Activated CD4-positive, alpha-beta memory T cell treated with anti-CD3 and anti-CD28 coated beads for 36 hours (primary cell): ENCODE measurements around the gene BCL7A. TPM values are rescaled to one million over a fixed set of nuclear protein-coding genes. Genes with fewer than 3 reads are reported as not detected.
A peak's percentile ranks its signal among the peaks of the same experiment; 100 is the strongest.

ENCODE experiments used
- CTCF ChIA-PET: fragments of 350-600 bp; sonication (Branson Sonifier 250); formaldehyde crosslinking; loops from one replicate; lab custom pipeline; 2021; ENCODE audit warnings: antibody characterized with exemption, inconsistent platforms; lab: Charles Lee
- POLR2A ChIA-PET: fragments of 350-600 bp; sonication (Branson Sonifier 250); formaldehyde crosslinking; loops from one replicate; lab custom pipeline; 2021; ENCODE audit warnings: antibody characterized with exemption; lab: Charles Lee
- DNase-seq: peaks from one replicate; pipeline ENCODE4 v3.0.0-alpha.2; 2020
- H3K27ac Mint-ChIP-seq: one replicate; pipeline ENCODE4 v1.8.0; 2021; ENCODE audit warnings: mixed read lengths
- H3K27me3 Mint-ChIP-seq: one replicate; pipeline ENCODE4 v1.8.0; 2021; ENCODE audit warnings: mixed read lengths
- H3K36me3 Mint-ChIP-seq: one replicate; pipeline ENCODE4 v1.8.0; 2021; ENCODE audit warnings: mixed read lengths
- H3K4me1 Mint-ChIP-seq: one replicate; pipeline ENCODE4 v1.8.0; 2021; ENCODE audit warnings: low read depth, mixed read lengths
- H3K4me3 Mint-ChIP-seq: one replicate; pipeline ENCODE4 v1.8.0; 2021; ENCODE audit warnings: mild to moderate bottlenecking, mixed read lengths
- H3K9me3 Mint-ChIP-seq: one replicate; pipeline ENCODE4 v1.8.0; 2021; ENCODE audit warnings: mixed read lengths
- intact Hi-C: fragments of 100-400 bp; cut with micrococcal nuclease; formaldehyde crosslinking; loops from one replicate; pipeline ENCODE4 v1.15.1; 2023
- total RNA-seq, 2 experiments: library from RNA; stranded (reverse); gene quantifications; one replicate each; pipeline ENCODE4 v1.2.3, GENCODE V29; 2021

Gene BCL7A
- total RNA-seq, result 1 to 10 TPM; 3.6 to 4.0 TPM

- CTCF ChIA-PET, result interaction anchor here (1.0 to 1.4 kb wide), 3 partner anchors 30 to 228 kb away, joined by 3 to 4 read pairs (median 3); no protein-coding TSS in a partner anchor
- peak within 1 kb of the TSS; percentile 78 for H3K4me3 Mint-ChIP-seq
- intact Hi-C loops, result loop anchor here (10.0 kb wide), 1 partner anchor 107 kb away; the partner anchor contains the start of gene CFAP251
- peaks cover 2% of the 10 kb centered on the region for H3K36me3 Mint-ChIP-seq
- H3K27me3 Mint-ChIP-seq, result peaks cover 11% of the 10 kb centered on the region
- peaks cover 10% of the 10 kb centered on the region for H3K4me1 Mint-ChIP-seq
- peaks cover 9% of the 10 kb centered on the region for H3K9me3 Mint-ChIP-seq
- POLR2A ChIA-PET, result interaction anchor here (1.0 to 1.5 kb wide), 2 partner anchors 30 to 145 kb away, joined by 3 to 6 read pairs; no protein-coding TSS in a partner anchor
- peak within 1 kb of the TSS; percentile 49 for H3K27ac Mint-ChIP-seq
- DNase-seq, result peak; percentile 65
Observed at GRCh38 chr12:122021822-122022392, at the start of gene BCL7A. TSS of gene BCL7A (plus strand) at chr12:122021884. CDS start at chr12:122022092, 208 bp downstream.

GRCh38 chr12:121974026-121974985 is 47.4 kb upstream of the BCL7A start:
- DNase-seq, result no peak
- Mint-ChIP-seq H3K27ac (no peak overlapping the region), H3K4me1 (no peaks in the 10 kb centered on the region), H3K36me3 (peaks cover 1% of the 10 kb centered on the region), H3K9me3 (peaks cover 18% of the 10 kb centered on the region), H3K4me3 (no peak overlapping the region), H3K27me3 (peaks cover 1% of the 10 kb centered on the region)
- POLR2A ChIA-PET, result no interaction called here
- CTCF ChIA-PET, result no interaction called here
- intact Hi-C loops, result no loop called here

GRCh38 chr12:121975021-121975420 is 46.7 kb upstream of the BCL7A start:
- Mint-ChIP-seq H3K4me3 (no peak overlapping the region), H3K4me1 (no peaks in the 10 kb centered on the region), H3K27me3 (peaks cover 1% of the 10 kb centered on the region), H3K36me3 (peaks cover 1% of the 10 kb centered on the region), H3K27ac (no peak overlapping the region), H3K9me3 (peaks cover 18% of the 10 kb centered on the region)
- ChIA-PET POLR2A (no interaction called here), CTCF (no interaction called here)
- intact Hi-C loops, result no loop called here
- no peak for DNase-seq

- Mint-ChIP-seq H3K9me3 (peaks cover 18% of the 10 kb centered on the region), H3K36me3 (peaks cover 1% of the 10 kb centered on the region), H3K4me3 (no peak overlapping the region), H3K4me1 (no peaks in the 10 kb centered on the region), H3K27ac (no peak overlapping the region), H3K27me3 (peaks cover 1% of the 10 kb centered on the region)
- no peak for DNase-seq
- POLR2A ChIA-PET, result no interaction called here
- CTCF ChIA-PET, result no interaction called here
- intact Hi-C loops, result no loop called here
Observed at GRCh38 chr12:121976950-121977349, 44.7 kb upstream of the BCL7A start.

- no peak overlapping the region for H3K4me3 Mint-ChIP-seq
- CTCF ChIA-PET, result interaction anchor here (0.6 to 0.7 kb wide), 2 partner anchors 12 to 56 kb away, joined by 3 to 4 read pairs; no protein-coding TSS in a partner anchor
- no peak overlapping the region for H3K27ac Mint-ChIP-seq
Observed at GRCh38 chr12:121980191-121980891, 41.3 kb upstream of the BCL7A start.

GRCh38 chr12:121980892-121981272 is 40.8 kb upstream of the BCL7A start:
- H3K27me3 Mint-ChIP-seq, result peaks cover 1% of the 10 kb centered on the region
- no peaks in the 10 kb centered on the region for H3K9me3 Mint-ChIP-seq
- no peak overlapping the region for H3K27ac Mint-ChIP-seq
- ChIA-PET CTCF (interaction anchor here (0.7 kb wide), 1 partner anchor 11 kb away, joined by 3 read pairs; no protein-coding TSS in a partner anchor), POLR2A (interaction anchor here (1.1 kb wide), 1 partner anchor 10 kb away, joined by 3 read pairs; no protein-coding TSS in a partner anchor)
- DNase-seq, result no peak
- no peak overlapping the region for H3K4me3 Mint-ChIP-seq
- H3K4me1 Mint-ChIP-seq, result peaks cover 7% of the 10 kb centered on the region
- intact Hi-C loops, result no loop called here
- no peaks in the 10 kb centered on the region for H3K36me3 Mint-ChIP-seq

More at GRCh38 chr12:121980191-121980891, 41.3 kb upstream of the BCL7A start:
- H3K27me3 Mint-ChIP-seq, result peaks cover 1% of the 10 kb centered on the region
- POLR2A ChIA-PET, result interaction anchor here (1.1 kb wide), 1 partner anchor 11 kb away, joined by 3 read pairs; no protein-coding TSS in a partner anchor
- peak; percentile 41 for DNase-seq
- intact Hi-C loops, result no loop called here
- no peaks in the 10 kb centered on the region for H3K9me3 Mint-ChIP-seq
- H3K36me3 Mint-ChIP-seq, result no peaks in the 10 kb centered on the region
- peaks cover 7% of the 10 kb centered on the region for H3K4me1 Mint-ChIP-seq

- no peak overlapping the region for H3K4me3 Mint-ChIP-seq
- H3K9me3 Mint-ChIP-seq, result no peaks in the 10 kb centered on the region
- no peaks in the 10 kb centered on the region for H3K27me3 Mint-ChIP-seq
- ChIA-PET POLR2A (interaction anchor here (1.1 kb wide), 1 partner anchor 10 kb away, joined by 3 read pairs; no protein-coding TSS in a partner anchor), CTCF (interaction anchor here (0.7 kb wide), 1 partner anchor 10 kb away, joined by 3 read pairs; no protein-coding TSS in a partner anchor)
- peaks cover 7% of the 10 kb centered on the region for H3K4me1 Mint-ChIP-seq
- intact Hi-C loops, result no loop called here
- no peak overlapping the region for H3K27ac Mint-ChIP-seq
- no peak for DNase-seq
- H3K36me3 Mint-ChIP-seq, result no peaks in the 10 kb centered on the region
Observed at GRCh38 chr12:121981456-121981855, 40.2 kb upstream of the BCL7A start.

GRCh38 chr12:121982950-121983349 is 38.7 kb upstream of the BCL7A start:
- Mint-ChIP-seq H3K4me3 (no peak overlapping the region), H3K4me1 (peaks cover 7% of the 10 kb centered on the region), H3K9me3 (no peaks in the 10 kb centered on the region), H3K27me3 (no peaks in the 10 kb centered on the region), H3K27ac (no peak overlapping the region), H3K36me3 (no peaks in the 10 kb centered on the region)
- no peak for DNase-seq
- CTCF ChIA-PET, result no interaction called here
- POLR2A ChIA-PET, result no interaction called here
- intact Hi-C loops, result no loop called here

GRCh38 chr12:121983536-121984210 is 38.0 kb upstream of the BCL7A start:
- H3K36me3 Mint-ChIP-seq, result no peaks in the 10 kb centered on the region
- H3K27ac Mint-ChIP-seq, result no peak overlapping the region
- DNase-seq, result no peak
- ChIA-PET POLR2A (no interaction called here), CTCF (interaction anchor here (0.7 to 1.0 kb wide), 2 partner anchors 31 to 140 kb away, joined by 3 read pairs; no protein-coding TSS in a partner anchor)
- H3K4me1 Mint-ChIP-seq, result peaks cover 7% of the 10 kb centered on the region
- intact Hi-C loops, result no loop called here
- H3K4me3 Mint-ChIP-seq, result no peak overlapping the region
- H3K27me3 Mint-ChIP-seq, result no peaks in the 10 kb centered on the region
- H3K9me3 Mint-ChIP-seq, result no peaks in the 10 kb centered on the region

- Mint-ChIP-seq H3K9me3 (no peaks in the 10 kb centered on the region), H3K27me3 (no peaks in the 10 kb centered on the region), H3K36me3 (no peaks in the 10 kb centered on the region), H3K27ac (no peak overlapping the region), H3K4me1 (peaks cover 19% of the 10 kb centered on the region), H3K4me3 (no peak overlapping the region)
- CTCF ChIA-PET, result interaction anchor here (0.7 kb wide), 1 partner anchor 176 kb away, joined by 3 read pairs; no protein-coding TSS in a partner anchor
- intact Hi-C loops, result no loop called here
- no peak for DNase-seq
- POLR2A ChIA-PET, result no interaction called here
Observed at GRCh38 chr12:121986489-121987245, 35.0 kb upstream of the BCL7A start.
